DMS153 (cell line): ENCODE results near the gene SH3TC1.

Source experiments
- DNase-seq: peaks from one replicate; lab custom pipeline; 2025; lab: John Stamatoyannopoulos, UW

Gene SH3TC1

GRCh38 chr4:8230033-8230432 is 30.9 kb downstream of the SH3TC1 start:
- no peak for DNase-seq

- no peak for DNase-seq
Observed at GRCh38 chr4:8230891-8231290, 31.8 kb downstream of the SH3TC1 start.

DNA sequence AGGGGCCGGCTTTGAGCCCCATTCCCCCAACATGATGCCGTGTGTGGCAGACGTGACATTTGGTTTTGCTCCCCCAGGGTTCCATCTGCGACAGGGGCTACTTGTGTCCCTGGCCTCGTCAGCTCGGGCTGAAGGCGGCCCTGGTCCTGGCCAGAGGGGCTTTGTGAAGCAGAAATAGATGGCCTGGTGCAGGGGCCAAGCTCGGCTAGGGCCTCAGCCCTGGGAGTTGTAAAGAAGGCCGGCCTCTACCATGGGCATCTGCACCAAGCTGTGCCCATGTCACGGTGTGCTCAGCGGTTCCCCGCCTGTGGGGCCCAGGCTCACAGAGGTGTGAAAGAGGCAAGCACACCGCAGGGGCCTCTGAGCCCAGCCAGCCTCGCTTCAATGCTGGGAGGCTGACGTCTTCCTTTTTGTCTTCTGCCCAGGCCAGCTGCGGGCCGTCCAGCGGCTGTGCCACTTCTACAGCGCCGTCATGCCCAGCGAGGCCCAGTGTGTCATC is 32.5 kb downstream of the SH3TC1 start:
- DNase-seq = no peak

GRCh38 chr4:8232748-8233147 is 33.7 kb downstream of the SH3TC1 start:
- no peak for DNase-seq

DNA sequence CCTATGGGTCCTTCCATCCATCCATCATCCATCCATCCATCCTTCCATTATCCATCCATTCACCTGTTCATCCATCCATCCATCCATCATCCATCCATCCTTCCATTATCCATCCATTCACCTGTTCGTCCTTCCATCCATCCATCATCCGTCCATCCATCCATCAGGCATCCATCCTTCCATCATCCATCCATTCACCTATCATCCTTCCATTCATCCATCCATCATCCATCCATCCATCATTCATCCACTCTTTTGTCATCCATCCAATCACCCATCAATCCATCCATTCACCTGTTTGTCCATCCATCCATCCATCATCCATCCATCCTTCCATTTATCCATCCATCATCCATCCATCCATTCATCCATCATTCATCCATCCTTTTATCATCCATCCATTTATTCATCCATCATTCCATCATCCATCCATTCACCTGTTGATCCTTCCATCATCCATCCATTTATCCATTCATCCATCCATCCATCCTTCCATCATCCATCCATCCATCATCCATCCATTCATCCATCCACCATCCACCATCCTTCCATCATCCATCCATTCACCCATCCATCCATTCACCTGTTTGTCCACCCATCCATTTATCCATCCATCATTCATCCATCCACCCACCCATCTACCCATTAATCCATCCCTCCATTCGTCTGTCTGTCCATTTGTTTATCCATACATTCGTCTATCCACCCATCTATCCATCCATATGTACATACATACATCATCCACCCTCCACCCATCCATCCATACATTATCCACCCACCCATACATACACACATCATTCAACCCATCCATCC is 34.8 kb downstream of the SH3TC1 start:
- DNase-seq = no peak

DNA sequence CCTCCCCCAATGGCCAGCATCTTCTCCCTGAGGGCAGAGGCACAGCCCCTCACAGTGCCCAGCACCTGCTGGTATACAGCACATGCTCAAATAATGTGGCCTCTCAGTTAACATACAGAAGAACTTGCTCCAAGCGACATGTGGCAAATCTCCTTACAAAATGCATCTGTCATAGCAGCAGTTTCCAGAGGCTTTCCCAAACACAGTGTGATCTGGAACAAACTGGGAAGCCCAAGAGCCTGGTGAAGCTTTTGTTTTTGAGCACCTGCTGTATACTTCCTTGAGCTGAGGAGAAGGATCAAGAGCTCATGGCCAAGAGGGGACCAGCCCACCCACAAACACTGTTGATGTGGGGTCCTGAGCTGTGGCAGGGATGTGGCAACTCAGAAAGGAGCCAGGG is 35.6 kb downstream of the SH3TC1 start:
- DNase-seq = no peak

- DNase-seq = no peak
Observed at GRCh38 chr4:8235224-8235623, 36.1 kb downstream of the SH3TC1 start.

DNA sequence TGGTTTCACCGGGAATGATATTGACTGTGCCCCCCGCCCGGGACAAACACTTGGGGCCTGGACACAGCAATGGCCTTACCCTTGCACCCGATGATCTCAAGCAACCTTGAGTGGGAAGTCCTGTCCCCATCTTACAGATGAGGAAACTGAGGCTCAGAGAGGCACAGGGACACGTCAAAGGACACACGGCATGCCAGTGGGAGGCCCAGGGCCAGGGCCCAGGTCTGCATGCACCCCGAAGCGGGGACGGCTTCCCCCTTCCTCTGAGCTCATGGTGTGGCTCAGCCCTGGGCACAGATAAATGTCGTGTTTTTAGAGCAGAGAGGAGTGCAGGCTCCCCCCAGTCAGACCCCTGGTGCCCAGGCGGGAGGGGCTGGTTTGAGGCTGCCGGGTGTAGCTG is 36.6 kb downstream of the SH3TC1 start:
- DNase-seq = no peak

- no peak for DNase-seq
Observed at GRCh38 chr4:8236106-8236919, 37.2 kb downstream of the SH3TC1 start.

DNA sequence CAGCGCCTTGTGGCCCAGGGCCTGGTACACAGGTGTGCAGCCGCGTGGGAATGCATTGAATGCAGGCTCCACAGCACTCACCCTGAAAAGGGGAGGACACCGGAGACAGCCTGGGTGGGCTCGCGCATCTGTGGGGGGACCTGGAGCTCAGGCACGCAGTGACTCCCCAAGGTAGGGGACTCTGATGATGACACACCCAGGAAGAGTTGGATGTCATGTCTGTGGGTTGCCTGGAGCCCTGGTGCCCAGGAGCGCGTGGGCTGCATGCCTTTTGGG is 37.8 kb downstream of the SH3TC1 start:
- no peak for DNase-seq

GRCh38 chr4:8237256-8237989 is 38.3 kb downstream of the SH3TC1 start:
- DNase-seq = no peak

GRCh38 chr4:8238036-8238511 is 39.0 kb downstream of the SH3TC1 start:
- DNase-seq = no peak

DNA sequence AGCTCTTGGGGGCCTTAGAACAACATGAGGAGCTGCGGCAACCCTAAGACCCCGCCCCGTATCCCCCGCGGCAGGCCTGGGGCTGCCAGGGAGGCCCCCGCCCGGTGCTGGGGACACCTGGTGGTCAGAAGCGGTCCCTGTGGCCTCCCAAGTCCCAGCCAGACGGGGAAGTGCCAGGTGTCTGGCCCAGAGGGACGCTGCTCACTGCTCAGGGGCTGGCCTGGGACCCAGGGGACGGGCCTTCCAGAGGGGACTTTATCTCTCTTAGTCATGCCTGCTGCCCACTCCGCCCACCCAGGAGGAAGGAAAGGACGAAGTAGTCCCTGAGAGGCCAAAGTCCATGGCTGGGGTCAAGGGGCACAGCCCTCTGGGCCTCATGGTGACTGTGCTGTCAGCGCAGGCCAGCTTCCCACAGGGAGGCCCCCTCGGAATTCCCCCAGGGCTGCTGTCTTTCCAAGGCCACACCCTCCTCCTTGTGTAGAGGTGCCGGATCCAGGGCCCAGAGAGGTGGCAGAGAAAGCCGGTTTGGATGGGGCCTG is 39.5 kb downstream of the SH3TC1 start:
- no peak for DNase-seq

GRCh38 chr4:8239226-8239625 is 40.1 kb downstream of the SH3TC1 start:
- no peak for DNase-seq

- no peak for DNase-seq
Observed at GRCh38 chr4:8239661-8240060, 40.6 kb downstream of the SH3TC1 start.

DNA sequence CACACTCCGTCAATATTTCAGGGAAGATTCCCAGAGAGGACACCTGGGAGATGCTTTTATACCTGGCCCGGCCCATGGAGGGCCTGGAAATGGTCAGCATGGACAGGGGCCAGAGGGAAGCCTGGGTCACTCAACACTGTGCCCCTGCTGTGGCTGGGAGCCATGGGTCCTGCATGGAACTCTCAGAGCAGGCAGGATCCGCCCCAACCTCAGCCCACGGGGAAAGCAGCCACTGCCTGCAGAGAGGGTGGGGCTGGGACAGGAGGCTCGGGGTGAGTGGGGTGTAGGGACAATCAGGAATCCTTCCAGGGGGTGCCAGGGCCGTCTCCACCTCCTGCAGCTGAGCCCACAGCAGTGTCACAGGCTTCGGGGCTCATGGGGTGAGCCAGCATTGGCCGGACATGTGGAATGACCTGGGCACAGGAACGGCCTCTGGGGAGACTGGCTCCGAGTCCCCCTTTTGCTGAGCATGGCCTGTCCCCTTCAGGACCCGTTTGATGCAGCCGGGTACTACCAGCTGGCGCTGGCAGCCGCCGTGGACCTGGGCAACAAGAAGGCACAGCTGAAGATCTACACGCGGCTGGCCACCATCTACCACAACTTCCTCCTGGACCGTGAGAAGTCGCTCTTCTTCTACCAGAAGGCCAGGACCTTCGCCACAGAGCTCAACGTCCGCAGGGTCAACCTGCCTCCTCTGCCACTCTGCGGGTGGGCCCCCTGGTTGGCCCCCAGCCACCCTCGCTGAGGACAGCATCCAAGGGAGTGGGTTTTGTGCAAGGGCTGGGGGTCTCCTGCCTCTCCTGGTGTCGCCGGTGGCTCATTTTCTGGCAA is 41.3 kb downstream of the SH3TC1 start:
- no peak for DNase-seq

- DNase-seq = no peak
Observed at GRCh38 chr4:8241211-8241779, 42.2 kb downstream of the SH3TC1 start.

GRCh38 chr4:8241895-8242696 is 43.0 kb downstream of the SH3TC1 start:
- DNase-seq = no peak

GRCh38 chr4:8242782-8243560 is 43.9 kb downstream of the SH3TC1 start:
- DNase-seq = no peak
